NCI-H2227 treated with DMSO at 0.1 percent for 48 hours (cell line): ENCODE results near the gene FCRL1.

ENCODE experiments used
- DNase-seq: peaks from one replicate; lab custom pipeline; 2025; lab: John Stamatoyannopoulos, UW

Gene FCRL1

GRCh38 chr1:157799996-157800395, 19.9 kb downstream of the FCRL1 start:
- DNase-seq, result no peak

GRCh38 chr1:157798211-157798610, 21.7 kb downstream of the FCRL1 start:
- no peak for DNase-seq

GRCh38 chr1:157785248-157785647, 34.7 kb downstream of the FCRL1 start:
- no peak for DNase-seq

GRCh38 chr1:157784801-157785200, 35.1 kb downstream of the FCRL1 start:
- DNase-seq, result no peak

GRCh38 chr1:157782931-157783330, 37.0 kb downstream of the FCRL1 start:
- DNase-seq, result no peak

GRCh38 chr1:157781048-157781447, 38.9 kb downstream of the FCRL1 start:
- no peak for DNase-seq

- DNase-seq, result no peak
These were observed 42.9 kb downstream of the FCRL1 start, which contains the start of gene FCRL2 for GRCh38 chr1:157776971-157777391. TSS of gene FCRL2 (minus strand) at chr1:157777132. CDS start at chr1:157777073, 59 bp downstream.

- DNase-seq, result no peak
These were observed 44.6 kb downstream of the FCRL1 start for GRCh38 chr1:157775101-157775870.

DNA sequence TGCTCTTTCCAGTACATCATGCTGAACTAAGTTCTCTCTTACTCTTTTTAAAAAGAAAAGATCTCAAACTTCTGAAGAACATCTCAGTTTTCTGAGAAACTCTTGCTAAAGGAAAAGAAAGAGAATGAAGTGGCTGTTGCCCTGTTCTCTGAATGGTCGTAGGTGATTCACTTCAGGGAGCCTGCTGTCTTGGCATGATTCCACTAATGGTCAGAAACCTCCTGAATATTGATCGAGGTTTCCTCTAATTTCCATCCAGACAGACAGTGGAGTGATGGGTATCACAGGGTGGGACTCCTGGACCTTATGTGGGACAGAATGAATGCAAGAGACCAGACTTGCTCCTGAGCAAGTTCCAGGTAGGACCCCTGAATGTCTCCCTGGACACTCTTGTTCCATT, 45.5 kb downstream of the FCRL1 start:
- no peak for DNase-seq

GRCh38 chr1:157773493-157774350, 46.2 kb downstream of the FCRL1 start:
- no peak for DNase-seq

DNA sequence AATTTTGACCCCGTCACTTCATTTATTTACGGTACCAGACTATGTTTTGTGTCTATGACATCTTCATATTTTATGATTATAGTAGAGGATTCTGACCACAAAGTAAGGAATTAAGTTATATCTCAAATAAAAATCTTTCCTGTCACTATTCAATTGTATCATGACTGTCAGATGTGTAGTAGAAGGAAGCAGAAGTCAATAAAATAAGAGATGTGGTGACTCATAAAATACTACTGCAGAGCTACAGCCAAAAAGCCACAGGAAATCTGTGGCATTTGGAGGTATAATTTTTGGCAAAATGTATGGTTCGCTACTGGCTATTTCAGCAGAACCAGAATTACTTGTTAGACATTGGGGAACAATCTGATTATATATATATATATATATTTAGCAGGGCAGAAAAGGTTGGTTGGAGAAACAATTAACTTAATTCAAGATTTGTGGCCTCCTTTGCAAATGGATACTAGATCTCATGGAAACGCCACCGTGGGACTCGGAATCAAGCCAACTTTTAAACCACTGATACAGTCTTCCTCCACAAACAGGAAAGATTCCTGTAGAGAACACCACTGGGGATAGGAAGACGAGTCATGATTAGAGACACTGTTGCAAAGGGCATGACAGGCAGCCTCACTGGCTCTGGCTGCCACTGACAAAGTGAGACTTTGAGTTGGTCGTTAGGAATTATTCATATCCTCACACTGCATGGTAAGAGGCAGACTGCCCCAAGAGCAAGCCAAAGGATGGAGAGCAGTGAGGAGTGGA, 48.1 kb downstream of the FCRL1 start:
- no peak for DNase-seq

GRCh38 chr1:157770442-157771043, 49.4 kb downstream of the FCRL1 start:
- no peak for DNase-seq

- no peak for DNase-seq
These were observed 53.1 kb downstream of the FCRL1 start for GRCh38 chr1:157766792-157767191.

GRCh38 chr1:157758018-157758417, 61.9 kb downstream of the FCRL1 start:
- DNase-seq, result no peak

GRCh38 chr1:157753611-157754010, 66.3 kb downstream of the FCRL1 start:
- no peak for DNase-seq

- DNase-seq, result no peak
These were observed 68.6 kb downstream of the FCRL1 start for GRCh38 chr1:157751283-157751682.

- DNase-seq, result no peak
These were observed 71.6 kb downstream of the FCRL1 start for GRCh38 chr1:157748262-157748817.
